ENCODE data around the gene RAB5B.

RAB5B gene

GRCh38 chr12:55973599-55974307 lies at the start of gene RAB5B:
TSS of gene RAB5B (plus strand) at chr12:55974078. CDS start at chr12:55986961, 12,883 bp downstream.
- peak; percentile 100 for DNase-seq (ENCODE audit: low read depth, low spot score)

- DNase-seq (ENCODE audit: low read depth, low spot score), result no peak
Observed at GRCh38 chr12:55925371-55925770, 48.5 kb upstream of the RAB5B start.

GRCh38 chr12:55925870-55926737 lies 47.8 kb upstream of the RAB5B start:
- DNase-seq (ENCODE audit: low read depth, low spot score), result no peak

- DNase-seq (ENCODE audit: low read depth, low spot score), result peak; percentile 95
Observed at GRCh38 chr12:55926738-55927587, 46.9 kb upstream of the RAB5B start.

GRCh38 chr12:55927588-55928502 lies 46.0 kb upstream of the RAB5B start, which contains the start of gene PYM1:
TSS of gene PYM1 (minus strand) at chr12:55927894. CDS start at chr12:55927761, 133 bp downstream.
- DNase-seq (ENCODE audit: low read depth, low spot score), result peak; percentile 96

GRCh38 chr12:55929306-55929791 lies 44.5 kb upstream of the RAB5B start:
- DNase-seq (ENCODE audit: low read depth, low spot score), result no peak

- DNase-seq (ENCODE audit: low read depth, low spot score), result peak; percentile 32
Observed at GRCh38 chr12:55930771-55931316, 43.0 kb upstream of the RAB5B start, which contains the start of gene DGKA. TSS of gene DGKA (plus strand) at chr12:55931162. CDS start at chr12:55936504, 5,342 bp downstream.

- peak; percentile 21 for DNase-seq (ENCODE audit: low read depth, low spot score)
Observed at GRCh38 chr12:55931317-55931779, 42.5 kb upstream of the RAB5B start.

GRCh38 chr12:55931780-55932550 lies 41.9 kb upstream of the RAB5B start:
- peak; percentile 10 for DNase-seq (ENCODE audit: low read depth, low spot score)

- peak; percentile 4 for DNase-seq (ENCODE audit: low read depth, low spot score)
Observed at GRCh38 chr12:55932551-55932910, 41.3 kb upstream of the RAB5B start.

- peak; percentile 44 for DNase-seq (ENCODE audit: low read depth, low spot score)
Observed at GRCh38 chr12:55933169-55933798, 40.6 kb upstream of the RAB5B start.

GRCh38 chr12:55933799-55934742 lies 39.8 kb upstream of the RAB5B start:
- no peak for DNase-seq (ENCODE audit: low read depth, low spot score)

GRCh38 chr12:55934773-55935172 lies 39.1 kb upstream of the RAB5B start:
- no peak for DNase-seq (ENCODE audit: low read depth, low spot score)

GRCh38 chr12:55935738-55936151 lies 38.1 kb upstream of the RAB5B start:
- no peak for DNase-seq (ENCODE audit: low read depth, low spot score)

GRCh38 chr12:55937981-55938380 lies 35.9 kb upstream of the RAB5B start:
- no peak for DNase-seq (ENCODE audit: low read depth, low spot score)

GRCh38 chr12:55938826-55939501 lies 34.9 kb upstream of the RAB5B start:
- DNase-seq (ENCODE audit: low read depth, low spot score), result no peak

Measured in ELF-1 (cell line).